Posterior vena cava (tissue), 2 donors: ENCODE data around the gene HAUS3. TPM values are rescaled to one million over a fixed set of nuclear protein-coding genes. Genes with fewer than 3 reads are reported as not detected.
A peak's percentile ranks its signal among the peaks of the same experiment; 100 is the strongest.

Experiments
- DNase-seq: peaks from one replicate; pipeline ENCODE4 v3.0.0-alpha.2; 2020; ENCODE audit warnings: low spot score
- intact Hi-C, 2 donors: fragments of 100-400 bp; cut with DNase I; formaldehyde crosslinking; loops; one replicate each; pipeline versions ENCODE4 v1.14.1 to v1.14.2; 2022 to 2023
- long read RNA-seq, 2 donors: library from polyadenylated mRNA; unstranded; transcript quantifications; one replicate each; pipeline ENCODE4 v2.0.0, GENCODE V29; 2020 to 2021
- total RNA-seq, 2 donors: library from RNA; stranded (reverse); fragmentation: NEBNext Ultra II Directional; extraction: Animal tissue kit (Norgen Biotek cat#: 25700); gene quantifications; one replicate each; pipeline ENCODE4 v1.2.1, GENCODE V29; 2021
- donor health status: DM: yes; HTN: yes; CAD: no.
- donor health status: DM: yes; HTN: yes; CAD: no.

Gene HAUS3, protein sequence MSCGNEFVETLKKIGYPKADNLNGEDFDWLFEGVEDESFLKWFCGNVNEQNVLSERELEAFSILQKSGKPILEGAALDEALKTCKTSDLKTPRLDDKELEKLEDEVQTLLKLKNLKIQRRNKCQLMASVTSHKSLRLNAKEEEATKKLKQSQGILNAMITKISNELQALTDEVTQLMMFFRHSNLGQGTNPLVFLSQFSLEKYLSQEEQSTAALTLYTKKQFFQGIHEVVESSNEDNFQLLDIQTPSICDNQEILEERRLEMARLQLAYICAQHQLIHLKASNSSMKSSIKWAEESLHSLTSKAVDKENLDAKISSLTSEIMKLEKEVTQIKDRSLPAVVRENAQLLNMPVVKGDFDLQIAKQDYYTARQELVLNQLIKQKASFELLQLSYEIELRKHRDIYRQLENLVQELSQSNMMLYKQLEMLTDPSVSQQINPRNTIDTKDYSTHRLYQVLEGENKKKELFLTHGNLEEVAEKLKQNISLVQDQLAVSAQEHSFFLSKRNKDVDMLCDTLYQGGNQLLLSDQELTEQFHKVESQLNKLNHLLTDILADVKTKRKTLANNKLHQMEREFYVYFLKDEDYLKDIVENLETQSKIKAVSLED
- total RNA-seq = 10 to 100 TPM in 1 of 2 donors, 1 to 10 TPM in 1; 9.6 to 11.8 TPM
- long read RNA-seq, donor 1, full-length matches to known transcripts = 1 of 4 reads
- long read RNA-seq, donor 1, partial matches to known transcripts = 0 of 4 reads
- long read RNA-seq, donor 1, other reads (novel, unspliced or antisense) = 3 of 4 reads
- long read RNA-seq, donor 2, partial matches to known transcripts = 6 of 10 reads
- long read RNA-seq, donor 2, other reads (novel, unspliced or antisense) = 4 of 10 reads

GRCh38 chr4:2241410-2242353 is at the start of gene HAUS3, which contains the start of gene POLN:
TSS of gene HAUS3 (minus strand) at chr4:2242121. CDS start at chr4:2240946, 1,175 bp downstream.
TSS of gene POLN (minus strand) at chr4:2242121. CDS start at chr4:2229231, 12,890 bp downstream.
- intact Hi-C loops = loop anchor here in 1 of 2 donors (10.0 kb wide), 1 partner anchor 723 kb away; the partner anchor contains the start of genes GRK4 and NOP14
- peak; percentile 100 for DNase-seq

GRCh38 chr4:2290974-2291704 is 49.2 kb upstream of the HAUS3 start:
- peak; percentile 79 for DNase-seq
- intact Hi-C loops = no loop called here

DNA sequence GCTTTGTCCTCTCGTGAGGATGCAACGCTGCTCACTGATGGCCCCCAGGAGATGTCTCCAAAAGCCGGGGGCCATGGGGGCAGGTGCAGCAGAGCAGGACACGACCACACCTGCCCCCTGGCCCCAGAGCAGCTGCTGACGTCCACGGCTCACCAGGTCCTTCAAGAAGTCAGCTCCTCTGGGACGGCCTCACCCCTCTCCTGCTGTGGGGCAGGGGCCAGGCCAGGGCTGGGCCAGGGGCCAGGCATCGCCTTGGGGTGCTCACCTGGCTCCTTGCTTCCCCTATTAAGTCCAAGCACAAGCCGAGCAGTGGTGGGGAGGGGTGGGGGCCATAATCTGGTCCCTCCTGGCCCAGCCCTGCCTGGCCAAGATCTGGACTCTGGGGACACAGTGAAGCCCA is 48.6 kb upstream of the HAUS3 start:
- peak; percentile 75 for DNase-seq
- intact Hi-C loops = no loop called here

- intact Hi-C loops = no loop called here
- peak; percentile 58 for DNase-seq
These were observed 48.0 kb upstream of the HAUS3 start for GRCh38 chr4:2289955-2290333.

- intact Hi-C loops = no loop called here
- DNase-seq = peak; percentile 45
These were observed 47.5 kb upstream of the HAUS3 start for GRCh38 chr4:2289311-2289954.

DNA sequence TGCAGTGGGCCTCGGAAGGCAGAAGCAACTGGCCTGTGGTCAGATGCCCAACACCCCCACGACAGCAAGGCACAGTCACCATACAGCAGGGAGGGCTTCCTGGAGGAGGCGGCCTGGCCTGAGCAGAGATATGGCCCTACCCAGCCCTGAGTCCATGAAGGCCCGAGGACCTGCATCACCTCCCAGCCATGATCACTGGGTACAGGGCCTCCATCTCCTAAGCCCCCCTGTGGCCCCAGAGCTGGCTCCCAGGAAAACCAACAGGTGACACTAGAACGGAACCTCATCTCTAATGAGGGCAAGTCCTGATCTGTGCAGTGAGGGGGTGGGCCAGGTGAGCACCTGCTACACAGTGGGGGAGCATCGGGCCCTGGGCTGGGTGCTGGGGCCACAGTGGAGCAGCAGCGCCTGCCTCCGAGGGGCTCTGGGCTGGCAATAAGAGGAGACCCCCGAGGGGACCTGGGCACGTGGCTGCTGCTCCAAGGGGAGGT is 46.2 kb upstream of the HAUS3 start:
- intact Hi-C loops = no loop called here
- peak; percentile 72 for DNase-seq

GRCh38 chr4:2287594-2287915 is 45.6 kb upstream of the HAUS3 start:
- intact Hi-C loops = no loop called here
- peak; percentile 60 for DNase-seq

GRCh38 chr4:2286904-2287593 is 45.1 kb upstream of the HAUS3 start:
- DNase-seq = peak; percentile 70
- intact Hi-C loops = no loop called here

DNA sequence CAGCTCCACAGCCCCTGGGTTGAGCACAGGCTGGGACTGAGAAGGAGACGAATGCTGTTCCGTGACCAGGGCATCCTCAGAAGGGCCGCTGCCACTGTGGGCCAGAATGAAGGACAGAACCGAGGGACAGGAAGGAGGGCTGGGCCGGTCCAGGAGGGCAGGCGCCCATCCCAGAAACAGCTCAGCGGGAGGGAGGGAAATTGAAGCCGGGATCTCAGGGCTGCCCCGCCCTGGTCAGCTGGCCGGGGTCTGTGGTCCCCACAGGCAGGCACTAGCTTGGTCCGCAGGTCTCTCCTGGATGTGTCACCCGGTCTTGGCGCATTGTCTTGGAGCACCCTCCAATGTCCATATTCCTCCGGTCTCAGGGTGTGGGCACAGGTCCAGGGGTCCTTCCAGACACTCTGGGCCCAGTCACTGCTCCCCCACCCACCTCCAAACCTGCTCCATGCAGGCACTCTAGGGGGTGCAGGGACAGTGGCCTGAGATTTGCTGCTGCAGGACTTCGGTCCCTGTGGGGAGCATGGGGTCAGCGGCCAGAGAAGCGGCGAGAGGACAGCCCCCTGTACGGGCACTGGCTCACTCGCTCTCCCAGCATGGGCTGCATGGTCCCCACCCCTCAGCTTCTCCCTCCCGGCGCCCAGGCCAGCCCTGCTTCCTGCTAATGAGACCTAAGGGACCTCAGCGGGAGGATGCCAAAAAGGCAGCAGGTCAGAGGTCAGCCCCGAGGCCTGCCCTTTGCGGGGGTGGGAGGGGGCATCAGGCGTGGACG is 43.9 kb upstream of the HAUS3 start:
- intact Hi-C loops = no loop called here
- peak; percentile 72 for DNase-seq

- intact Hi-C loops = no loop called here
- DNase-seq = peak; percentile 75
These were observed 43.2 kb upstream of the HAUS3 start for GRCh38 chr4:2284934-2285612.

GRCh38 chr4:2284161-2284933 is 42.4 kb upstream of the HAUS3 start:
- intact Hi-C loops = no loop called here
- DNase-seq = peak; percentile 62

- no peak for DNase-seq
- intact Hi-C loops = no loop called here
These were observed 41.3 kb upstream of the HAUS3 start for GRCh38 chr4:2283199-2283711.

DNA sequence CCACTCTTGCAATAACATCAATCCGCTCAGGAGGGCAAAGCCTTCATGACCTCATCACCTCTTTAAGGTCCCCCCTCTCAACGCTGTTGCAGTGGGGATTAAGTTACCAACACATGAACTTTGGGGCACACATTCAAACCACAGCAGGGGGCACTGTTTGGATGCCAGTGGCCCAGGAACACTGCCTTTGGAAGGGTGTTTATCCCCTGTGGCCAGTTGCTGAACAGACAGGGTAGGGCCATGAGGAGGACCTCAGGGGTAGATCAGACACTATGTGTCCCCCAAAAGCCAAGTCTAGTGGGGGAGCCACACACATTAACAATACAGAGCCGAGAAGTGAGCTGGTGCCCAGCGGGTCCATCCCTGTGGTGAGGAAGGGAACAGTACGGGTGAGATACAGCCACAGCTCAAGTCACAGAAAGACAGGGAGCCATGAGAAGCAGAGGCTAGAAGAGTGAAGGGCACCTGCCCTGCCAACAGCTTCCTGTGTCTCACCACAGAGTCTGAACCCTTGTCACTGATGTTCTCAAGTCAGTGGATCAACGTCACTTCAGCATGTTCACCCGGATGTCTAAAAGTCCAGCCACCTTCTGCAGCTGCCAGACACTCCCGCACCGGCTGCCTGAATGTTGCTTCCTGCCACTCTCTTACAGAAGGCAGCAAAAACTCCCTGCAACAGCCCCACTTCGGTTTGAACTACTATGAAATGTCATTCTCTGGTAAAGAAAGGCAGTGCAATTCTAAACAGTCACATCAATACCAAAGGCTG is 39.8 kb upstream of the HAUS3 start:
- intact Hi-C loops = no loop called here
- DNase-seq = no peak

GRCh38 chr4:2280531-2281300 is 38.8 kb upstream of the HAUS3 start:
- no peak for DNase-seq
- intact Hi-C loops = no loop called here
